Activated CD4-positive, alpha-beta memory T cell treated with anti-CD3 and anti-CD28 coated beads, Interleukin-2, amount 10 ng/mL, durations not matched to agents 7 days and 5 days (primary cell): ENCODE measurements around the gene TMEM89. TPM values are rescaled to one million over a fixed set of nuclear protein-coding genes. Genes with fewer than 3 reads are reported as not detected.

Source experiments
- CTCF ChIA-PET: fragments of 350-600 bp; sonication (Branson Sonifier 250); formaldehyde crosslinking; loops from one replicate; lab custom pipeline; 2021; ENCODE audit warnings: antibody characterized with exemption, inconsistent platforms; lab: Charles Lee
- POLR2A ChIA-PET: fragments of 350-600 bp; sonication (Branson Sonifier 250); formaldehyde crosslinking; loops from one replicate; lab custom pipeline; 2021; ENCODE audit warnings: antibody characterized with exemption; lab: Charles Lee
- DNase-seq: peaks from one replicate; pipeline ENCODE4 v3.0.0-alpha.2; 2020
- H3K27ac Mint-ChIP-seq: one replicate; pipeline ENCODE4 v1.8.0; 2021; ENCODE audit warnings: mild to moderate bottlenecking, mixed read lengths
- H3K27me3 Mint-ChIP-seq: one replicate; pipeline ENCODE4 v1.8.0; 2021; ENCODE audit warnings: mixed read lengths
- H3K36me3 Mint-ChIP-seq: one replicate; pipeline ENCODE4 v1.8.0; 2021; ENCODE audit warnings: low read depth, mixed read lengths
- H3K4me1 Mint-ChIP-seq: one replicate; pipeline ENCODE4 v1.8.0; 2021; ENCODE audit warnings: mixed read lengths
- H3K4me3 Mint-ChIP-seq: one replicate; pipeline ENCODE4 v1.8.0; 2021; ENCODE audit warnings: mild to moderate bottlenecking, mixed read lengths
- H3K9me3 Mint-ChIP-seq: one replicate; pipeline ENCODE4 v1.8.0; 2021; ENCODE audit warnings: mixed read lengths
- total RNA-seq, 2 experiments: library from RNA; stranded (reverse); gene quantifications; one replicate each; pipeline ENCODE4 v1.2.3, GENCODE V29; 2021

The TMEM89 gene
- total RNA-seq, 2 experiments from 2014 or later: not detected

GRCh38 chr3:48655606-48656005, 34.0 kb upstream of the TMEM89 start:
- Mint-ChIP-seq H3K4me3 (peak overlapping the region; percentile 70), H3K27me3 (no peaks in the 10 kb centered on the region), H3K4me1 (peaks cover 27% of the 10 kb centered on the region), H3K36me3 (peaks cover 3% of the 10 kb centered on the region), H3K27ac (peak overlapping the region; percentile 78), H3K9me3 (no peaks in the 10 kb centered on the region)
- ChIA-PET CTCF (interaction anchor here (0.6 to 1.0 kb wide), 2 partner anchors 9 to 15 kb away, joined by 3 to 4 read pairs; no protein-coding TSS in a partner anchor), POLR2A (interaction anchor here (1.1 to 2.6 kb wide), 3 partner anchors 16 to 183 kb away, joined by 5 to 11 read pairs (median 5); partner anchors contain the start of gene SLC26A6)
- DNase-seq: peak; percentile 70

GRCh38 chr3:48655063-48655462, 33.5 kb upstream of the TMEM89 start:
- POLR2A ChIA-PET: interaction anchor here (1.1 to 2.6 kb wide), 2 partner anchors 16 to 20 kb away, joined by 5 to 11 read pairs; partner anchors contain the start of gene SLC26A6
- H3K9me3 Mint-ChIP-seq: no peaks in the 10 kb centered on the region
- CTCF ChIA-PET: interaction anchor here (1.0 kb wide), 1 partner anchor 9 kb away, joined by 3 read pairs; no protein-coding TSS in a partner anchor

GRCh38 chr3:48652923-48653715, 31.6 kb upstream of the TMEM89 start:
- CTCF ChIA-PET: interaction anchor here (1.6 kb wide), 1 partner anchor 17 kb away, joined by 4 read pairs; the partner anchor contains the start of gene SLC26A6
- H3K4me3 Mint-ChIP-seq: no peak overlapping the region
- H3K4me1 Mint-ChIP-seq: peaks cover 27% of the 10 kb centered on the region
- no peaks in the 10 kb centered on the region for H3K27me3 Mint-ChIP-seq
- no peak overlapping the region for H3K27ac Mint-ChIP-seq
- no peaks in the 10 kb centered on the region for H3K9me3 Mint-ChIP-seq
- H3K36me3 Mint-ChIP-seq: peaks cover 3% of the 10 kb centered on the region
- POLR2A ChIA-PET: interaction anchor here (1.1 to 1.8 kb wide), 3 partner anchors 18 to 213 kb away, joined by 3 to 12 read pairs (median 3); partner anchors contain the start of genes CCDC51, SLC26A6, TMA7 and UQCRC1
- DNase-seq: no peak

More at GRCh38 chr3:48655063-48655462, 33.5 kb upstream of the TMEM89 start:
- peaks cover 3% of the 10 kb centered on the region for H3K36me3 Mint-ChIP-seq
- peaks cover 27% of the 10 kb centered on the region for H3K4me1 Mint-ChIP-seq
- H3K27me3 Mint-ChIP-seq: no peaks in the 10 kb centered on the region
- DNase-seq: no peak
- H3K4me3 Mint-ChIP-seq: peak overlapping the region; percentile 70
- H3K27ac Mint-ChIP-seq: peak overlapping the region; percentile 71

- no peak for DNase-seq
- no peaks in the 10 kb centered on the region for H3K9me3 Mint-ChIP-seq
- POLR2A ChIA-PET: no interaction called here
- H3K27me3 Mint-ChIP-seq: no peaks in the 10 kb centered on the region
- H3K27ac Mint-ChIP-seq: no peak overlapping the region
- peaks cover 3% of the 10 kb centered on the region for H3K36me3 Mint-ChIP-seq
- no peak overlapping the region for H3K4me3 Mint-ChIP-seq
- CTCF ChIA-PET: no interaction called here
- peaks cover 16% of the 10 kb centered on the region for H3K4me1 Mint-ChIP-seq
These were observed 30.2 kb upstream of the TMEM89 start for GRCh38 chr3:48651771-48652170.

GRCh38 chr3:48650723-48651122, 29.2 kb upstream of the TMEM89 start:
- no peak overlapping the region for H3K27ac Mint-ChIP-seq
- POLR2A ChIA-PET: no interaction called here
- no peaks in the 10 kb centered on the region for H3K27me3 Mint-ChIP-seq

GRCh38 chr3:48648188-48648850, 26.8 kb upstream of the TMEM89 start:
- Mint-ChIP-seq H3K9me3 (no peaks in the 10 kb centered on the region), H3K27me3 (no peaks in the 10 kb centered on the region), H3K4me3 (no peak overlapping the region), H3K27ac (no peak overlapping the region), H3K4me1 (no peaks in the 10 kb centered on the region), H3K36me3 (peaks cover 3% of the 10 kb centered on the region)
- CTCF ChIA-PET: no interaction called here
- POLR2A ChIA-PET: interaction anchor here (0.8 kb wide), 1 partner anchor 26 kb away, joined by 3 read pairs; no protein-coding TSS in a partner anchor
- DNase-seq: no peak

More at GRCh38 chr3:48650723-48651122, 29.2 kb upstream of the TMEM89 start:
- no peak for DNase-seq
- Mint-ChIP-seq H3K36me3 (peaks cover 3% of the 10 kb centered on the region), H3K9me3 (no peaks in the 10 kb centered on the region), H3K4me3 (no peak overlapping the region), H3K4me1 (peaks cover 14% of the 10 kb centered on the region)
- CTCF ChIA-PET: no interaction called here

GRCh38 chr3:48647714-48648113, 26.1 kb upstream of the TMEM89 start:
- Mint-ChIP-seq H3K4me3 (no peak overlapping the region), H3K9me3 (no peaks in the 10 kb centered on the region), H3K27me3 (no peaks in the 10 kb centered on the region), H3K4me1 (no peaks in the 10 kb centered on the region), H3K27ac (no peak overlapping the region), H3K36me3 (peaks cover 1% of the 10 kb centered on the region)
- POLR2A ChIA-PET: no interaction called here
- no peak for DNase-seq
- CTCF ChIA-PET: no interaction called here

GRCh38 chr3:48644898-48645760, 23.6 kb upstream of the TMEM89 start:
- CTCF ChIA-PET: no interaction called here
- POLR2A ChIA-PET: interaction anchor here (0.7 to 1.7 kb wide), 2 partner anchors 9 to 10 kb away, joined by 3 to 5 read pairs; partner anchors contain the start of gene SLC26A6
- Mint-ChIP-seq H3K4me1 (no peaks in the 10 kb centered on the region), H3K9me3 (no peaks in the 10 kb centered on the region), H3K27ac (no peak overlapping the region), H3K36me3 (no peaks in the 10 kb centered on the region), H3K4me3 (no peak overlapping the region), H3K27me3 (no peaks in the 10 kb centered on the region)
- no peak for DNase-seq

- POLR2A ChIA-PET: no interaction called here
- H3K4me3 Mint-ChIP-seq: no peak overlapping the region
- no peak overlapping the region for H3K27ac Mint-ChIP-seq
- peaks cover 3% of the 10 kb centered on the region for H3K36me3 Mint-ChIP-seq
- no peak for DNase-seq
- H3K4me1 Mint-ChIP-seq: no peaks in the 10 kb centered on the region
- CTCF ChIA-PET: no interaction called here
- H3K9me3 Mint-ChIP-seq: no peaks in the 10 kb centered on the region
- H3K27me3 Mint-ChIP-seq: no peaks in the 10 kb centered on the region
These were observed 21.0 kb upstream of the TMEM89 start for GRCh38 chr3:48642605-48643004.

GRCh38 chr3:48641396-48641795, 19.8 kb upstream of the TMEM89 start:
- H3K9me3 Mint-ChIP-seq: no peaks in the 10 kb centered on the region
- H3K27me3 Mint-ChIP-seq: no peaks in the 10 kb centered on the region
- H3K36me3 Mint-ChIP-seq: peaks cover 3% of the 10 kb centered on the region
- CTCF ChIA-PET: interaction anchor here (0.7 kb wide), 1 partner anchor 205 kb away, joined by 3 read pairs; no protein-coding TSS in a partner anchor
- H3K4me3 Mint-ChIP-seq: no peak overlapping the region
- POLR2A ChIA-PET: no interaction called here
- no peak overlapping the region for H3K27ac Mint-ChIP-seq
- no peak for DNase-seq
- H3K4me1 Mint-ChIP-seq: peaks cover 7% of the 10 kb centered on the region

- Mint-ChIP-seq H3K4me1 (peaks cover 13% of the 10 kb centered on the region), H3K27me3 (no peaks in the 10 kb centered on the region), H3K4me3 (no peak overlapping the region), H3K27ac (no peak overlapping the region), H3K9me3 (no peaks in the 10 kb centered on the region), H3K36me3 (peaks cover 3% of the 10 kb centered on the region)
- POLR2A ChIA-PET: interaction anchor here (2.0 kb wide), 1 partner anchor 15 kb away, joined by 5 read pairs; no protein-coding TSS in a partner anchor
- CTCF ChIA-PET: no interaction called here
- no peak for DNase-seq
These were observed 18.5 kb upstream of the TMEM89 start for GRCh38 chr3:48639944-48640606.

GRCh38 chr3:48637305-48637704, 15.7 kb upstream of the TMEM89 start:
- Mint-ChIP-seq H3K4me1 (peaks cover 29% of the 10 kb centered on the region), H3K9me3 (no peaks in the 10 kb centered on the region), H3K4me3 (peak overlapping the region; percentile 52), H3K36me3 (peaks cover 6% of the 10 kb centered on the region), H3K27me3 (no peaks in the 10 kb centered on the region), H3K27ac (no peak overlapping the region)
- POLR2A ChIA-PET: no interaction called here
- DNase-seq: no peak
- CTCF ChIA-PET: no interaction called here
